C4-2B (cell line): Measurements from ENCODE around the gene SOCS3.

Source experiments
- CTCF ChIP-seq: fragments of 450-650 bp; conservative IDR thresholded peaks from 2 replicates; pipeline ENCODE4 v1.5.1; 2017; ENCODE audit warnings: mild to moderate bottlenecking
- ZFX ChIP-seq: fragments of 450-650 bp; IDR thresholded peaks from 2 replicates; pipeline ENCODE4 v1.6.1; 2017

- TF ChIP-seq CTCF (no peak), ZFX (no peak)
Measured at GRCh38 chr17:78344666-78345065, 15.2 kb downstream of the SOCS3 start.
